ENCODE data around the gene KIF26B.
A peak's percentile ranks its signal among the peaks of the same experiment; 100 is the strongest.

KIF26B gene

GRCh38 chr1:245148069-245148468 is 6.7 kb upstream of the KIF26B start:
- no peak for TF ChIP-seq CTCF (IDR thresholded peaks at IDR 0.05; ENCODE audit: borderline replicate concordance, control extremely low read depth, extremely low read depth, insufficient read depth, missing control alignments)
- in situ Hi-C loops (cut with MboI; ENCODE audit: low sequenced_read_pairs, unreplicated experiment), result loop anchor here (25.0 kb wide), 1 partner anchor 1314 kb away; no protein-coding TSS in a partner anchor
- no peak for DNase-seq (ENCODE audit: low spot score)

DNA sequence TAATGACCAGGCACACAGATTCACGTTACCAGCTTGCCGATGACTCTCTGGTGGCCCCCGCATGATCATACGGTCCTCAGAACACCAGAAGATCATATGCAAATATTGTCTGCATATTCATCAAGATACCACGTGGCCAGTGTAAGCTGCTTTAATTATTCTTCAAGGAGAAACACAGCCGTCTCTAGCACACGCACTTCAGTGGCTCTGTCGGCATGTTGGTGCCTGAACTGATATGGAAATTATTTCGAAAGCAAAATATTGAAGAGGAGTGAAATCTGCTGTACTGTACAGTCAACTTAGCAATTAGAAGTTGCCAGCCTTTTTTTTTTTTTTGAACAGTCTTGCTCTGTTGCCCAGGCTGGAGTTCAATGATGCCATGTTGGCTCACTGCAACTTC is 5.9 kb upstream of the KIF26B start:
- in situ Hi-C loops (cut with MboI; ENCODE audit: low sequenced_read_pairs, unreplicated experiment), result loop anchor here (25.0 kb wide), 1 partner anchor 1313 kb away; no protein-coding TSS in a partner anchor
- no peak for TF ChIP-seq CTCF (IDR thresholded peaks at IDR 0.05; ENCODE audit: borderline replicate concordance, control extremely low read depth, extremely low read depth, insufficient read depth, missing control alignments)
- no peak for DNase-seq (ENCODE audit: low spot score)

DNA sequence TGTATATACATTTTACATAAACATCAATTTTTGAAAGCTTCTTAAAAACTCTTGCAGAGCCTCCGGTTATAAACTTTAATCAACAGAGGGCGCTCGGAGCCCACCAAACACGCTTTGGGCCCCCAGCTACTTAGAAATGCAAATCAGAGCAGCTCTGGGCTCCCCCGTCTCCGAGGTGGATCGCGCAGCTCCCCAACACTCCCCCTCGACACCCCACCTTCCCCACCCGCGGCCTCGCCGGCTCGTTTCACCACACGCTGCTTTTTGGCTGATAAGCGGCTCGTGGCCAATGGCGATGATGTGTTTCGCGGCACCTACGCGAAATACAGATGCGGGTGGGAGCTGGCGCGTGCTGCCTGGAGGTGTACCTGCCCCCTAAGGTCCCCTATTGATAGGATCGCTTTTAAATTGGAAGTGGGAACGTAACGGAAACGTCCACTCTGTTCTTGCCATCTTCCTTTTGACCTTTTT is 1.7 kb upstream of the KIF26B start:
- peak; percentile 82 for DNase-seq (ENCODE audit: low spot score)
- TF ChIP-seq CTCF (IDR thresholded peaks at IDR 0.05; ENCODE audit: borderline replicate concordance, control extremely low read depth, extremely low read depth, insufficient read depth, missing control alignments), result peak; percentile 50
- in situ Hi-C loops (cut with MboI; ENCODE audit: low sequenced_read_pairs, unreplicated experiment), result loop anchor here (10.0 kb wide), 1 partner anchor 852 kb away; no protein-coding TSS in a partner anchor

DNA sequence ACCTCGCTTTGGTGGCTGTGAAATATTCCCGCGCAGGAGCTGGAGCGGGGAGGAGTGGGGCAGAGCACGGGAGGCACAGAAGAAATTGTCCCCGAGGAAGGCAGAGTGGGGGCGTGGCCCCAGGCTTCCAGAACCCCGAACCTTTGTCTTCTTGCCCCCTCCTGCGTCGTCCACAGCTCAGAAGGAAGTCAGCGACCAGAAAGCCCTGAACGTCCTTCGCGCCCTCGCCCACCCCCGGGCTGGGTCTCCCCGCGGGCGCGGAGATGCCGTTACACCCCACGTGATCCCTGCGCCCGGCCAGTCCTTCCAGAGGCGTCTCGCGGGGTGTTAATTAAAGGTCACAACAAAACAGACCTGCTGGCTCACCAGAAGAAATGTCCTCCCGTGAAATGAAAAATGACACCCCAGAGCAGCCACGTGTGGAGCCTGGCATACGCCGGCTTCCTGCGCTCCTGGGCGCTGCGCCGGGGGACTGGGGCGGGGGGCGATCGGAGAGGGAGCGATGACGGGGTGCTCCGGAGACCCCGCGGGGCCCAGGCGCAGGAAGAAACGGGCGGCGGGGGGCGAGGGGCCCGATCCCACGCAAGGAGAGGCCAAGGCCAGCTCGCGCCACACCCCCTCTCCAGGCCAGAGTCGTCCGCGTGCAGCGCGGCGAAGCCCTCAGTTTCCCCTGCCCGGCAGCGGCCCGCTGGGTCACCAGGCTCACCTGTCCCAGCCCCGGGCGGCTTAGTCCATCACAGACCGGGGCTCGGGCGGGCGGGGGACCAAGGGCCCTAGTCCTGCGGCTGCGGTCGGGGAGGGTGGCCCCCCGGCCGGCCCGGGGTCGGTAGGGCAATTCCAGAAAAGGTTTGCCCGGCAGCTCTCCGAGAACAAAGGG is 995 bp upstream of the KIF26B start:
- in situ Hi-C loops (cut with MboI; ENCODE audit: low sequenced_read_pairs, unreplicated experiment), result loop anchor here (10.0 kb wide), 1 partner anchor 851 kb away; no protein-coding TSS in a partner anchor
- peak; percentile 51 for DNase-seq (ENCODE audit: low spot score)
- no peak for TF ChIP-seq CTCF (IDR thresholded peaks at IDR 0.05; ENCODE audit: borderline replicate concordance, control extremely low read depth, extremely low read depth, insufficient read depth, missing control alignments)

DNA sequence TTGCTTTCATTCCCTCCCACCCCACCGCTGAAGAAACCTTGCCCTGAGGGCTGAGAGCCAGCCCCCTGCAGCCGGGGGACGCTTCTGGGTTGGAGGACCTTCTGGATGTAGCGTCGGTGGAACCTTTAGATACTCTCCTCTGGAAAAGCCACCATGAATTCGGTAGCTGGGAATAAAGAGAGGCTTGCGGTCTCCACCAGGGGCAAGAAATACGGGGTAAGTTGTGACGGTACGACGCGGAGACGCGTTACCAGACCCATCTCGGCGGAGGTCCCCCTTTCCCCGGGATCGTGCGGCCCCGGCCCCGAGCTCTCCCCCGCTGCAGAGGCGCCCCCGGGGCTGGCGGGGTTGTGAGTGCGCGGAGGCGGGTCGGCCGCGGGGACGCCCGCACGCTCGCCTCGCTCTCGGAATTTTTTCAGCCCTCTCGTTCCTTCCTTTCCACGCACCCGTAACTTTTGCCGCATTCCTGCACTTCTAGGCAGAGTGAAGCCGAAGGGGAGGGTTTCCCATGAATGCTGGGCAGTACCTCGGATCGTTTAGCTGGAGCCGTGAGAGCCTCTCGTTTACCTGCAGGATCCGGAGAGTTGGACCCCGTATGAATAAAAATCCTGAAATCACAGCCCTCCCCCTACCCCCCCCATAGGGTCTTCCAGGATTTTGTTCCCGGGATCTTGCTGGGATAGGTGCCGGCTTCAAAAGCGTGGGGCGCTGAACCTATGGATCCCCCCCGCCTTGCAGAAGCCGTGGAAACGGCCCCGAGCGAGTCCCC is 671 bp downstream of the KIF26B start:
- in situ Hi-C loops (cut with MboI; ENCODE audit: low sequenced_read_pairs, unreplicated experiment), result loop anchor here (10.0 kb wide), 1 partner anchor 849 kb away; no protein-coding TSS in a partner anchor
- peak; percentile 43 for DNase-seq (ENCODE audit: low spot score)
- TF ChIP-seq CTCF (IDR thresholded peaks at IDR 0.05; ENCODE audit: borderline replicate concordance, control extremely low read depth, extremely low read depth, insufficient read depth, missing control alignments), result no peak

- peak; percentile 96 for DNase-seq (ENCODE audit: low spot score)
- TF ChIP-seq CTCF (IDR thresholded peaks at IDR 0.05; ENCODE audit: borderline replicate concordance, control extremely low read depth, extremely low read depth, insufficient read depth, missing control alignments), result peak; percentile 86
- in situ Hi-C loops (cut with MboI; ENCODE audit: low sequenced_read_pairs, unreplicated experiment), result loop anchor here (10.0 kb wide), 1 partner anchor 849 kb away; no protein-coding TSS in a partner anchor
These were observed 1.4 kb downstream of the KIF26B start for GRCh38 chr1:245156041-245156735.

Data from GM13976 (cell line).